Measurements from ENCODE around the gene SCUBE1. TPM values are rescaled to one million over a fixed set of nuclear protein-coding genes. Genes with fewer than 3 reads are reported as not detected.

The SCUBE1 gene
- not detected for total RNA-seq

GRCh38 chr22:43343262-43343669, at the start of gene SCUBE1:
Gene SCUBE1 (minus strand): TSS chr22:43343372. CDS start chr22:43343261, 111 bp downstream.
- H3K4me3 Mint-ChIP-seq = no peak within 1 kb of the TSS
- H3K27ac Mint-ChIP-seq = no peak within 1 kb of the TSS
- CTCF ChIA-PET = interaction anchor here (0.8 to 1.0 kb wide), 2 partner anchors 69 to 112 kb away, joined by 4 read pairs; no protein-coding TSS in a partner anchor
- no peaks in the 10 kb centered on the region for H3K9me3 Mint-ChIP-seq
- no peaks in the 10 kb centered on the region for H3K36me3 Mint-ChIP-seq
- H3K4me1 Mint-ChIP-seq (ENCODE audit: low read depth) = peaks cover 12% of the 10 kb centered on the region
- intact Hi-C loops (cut with micrococcal nuclease) = no loop called here
- POLR2A ChIA-PET = no interaction called here
- peaks cover 48% of the 10 kb centered on the region for H3K27me3 Mint-ChIP-seq
- DNase-seq = peak; percentile 52

DNA sequence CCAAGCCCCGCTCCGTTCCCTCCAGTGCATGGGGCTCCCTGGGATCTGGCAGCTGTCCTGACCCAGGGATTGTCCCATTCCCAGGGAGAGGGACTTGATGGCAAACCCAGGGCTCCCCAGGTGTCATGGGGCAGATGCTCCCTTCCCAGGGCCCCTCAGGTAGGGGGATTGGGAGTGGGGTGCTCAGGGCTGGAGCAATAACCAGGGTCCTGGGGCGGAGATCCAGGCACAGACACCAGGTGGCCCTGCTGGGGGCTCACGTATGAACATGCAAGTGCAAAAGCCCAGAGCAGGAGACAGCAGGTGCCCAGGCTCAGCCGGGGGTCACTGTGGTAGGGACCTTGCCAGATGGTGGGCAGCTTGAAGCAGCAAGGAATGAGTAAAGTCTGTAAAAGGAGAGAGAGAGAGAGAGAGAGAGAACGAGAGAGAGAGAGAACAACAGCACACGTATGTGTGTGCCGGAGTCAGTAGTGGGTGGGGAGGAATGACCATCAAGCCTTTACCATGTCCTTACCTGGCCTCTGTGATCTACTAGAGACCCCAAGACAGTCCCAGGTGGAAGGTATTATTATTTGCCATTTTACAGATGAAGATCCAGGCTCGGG, 49.3 kb upstream of the SCUBE1 start:
- H3K4me1 Mint-ChIP-seq (ENCODE audit: low read depth) = no peaks in the 10 kb centered on the region
- ChIA-PET POLR2A (no interaction called here), CTCF (no interaction called here)

GRCh38 chr22:43391306-43391705, 48.1 kb upstream of the SCUBE1 start:
- Mint-ChIP-seq H3K4me1 (ENCODE audit: low read depth) (peaks cover 1% of the 10 kb centered on the region), H3K27me3 (peaks cover 14% of the 10 kb centered on the region), H3K36me3 (no peaks in the 10 kb centered on the region), H3K4me3 (no peak overlapping the region), H3K27ac (no peak overlapping the region), H3K9me3 (no peaks in the 10 kb centered on the region)
- ChIA-PET POLR2A (no interaction called here), CTCF (no interaction called here)
- intact Hi-C loops (cut with micrococcal nuclease) = no loop called here
- DNase-seq = no peak

More for the DNA sequence above, 49.3 kb upstream of the SCUBE1 start:
- intact Hi-C loops (cut with micrococcal nuclease) = no loop called here
- DNase-seq = no peak
- Mint-ChIP-seq H3K36me3 (no peaks in the 10 kb centered on the region), H3K4me3 (no peak overlapping the region), H3K27ac (no peak overlapping the region), H3K27me3 (peaks cover 11% of the 10 kb centered on the region), H3K9me3 (no peaks in the 10 kb centered on the region)

DNA sequence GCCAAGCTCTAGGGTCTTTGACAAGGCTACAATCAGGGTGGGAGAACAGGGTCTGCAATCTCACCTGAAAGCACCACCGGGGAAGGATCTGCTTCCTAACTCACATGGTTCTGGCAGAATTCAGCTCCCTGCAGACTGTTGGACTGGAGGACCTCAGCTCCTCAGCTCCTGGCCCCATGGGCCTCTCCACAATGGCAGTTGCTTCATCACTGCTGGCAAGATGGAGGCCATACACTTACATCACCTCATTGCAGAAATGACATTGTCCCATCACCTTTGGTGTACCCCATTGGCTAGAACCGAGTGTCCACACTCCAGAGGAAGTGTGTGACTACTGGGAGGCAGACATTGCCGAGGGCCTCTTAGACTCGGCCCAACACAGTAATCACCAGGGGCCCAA, 47.7 kb upstream of the SCUBE1 start:
- Mint-ChIP-seq H3K4me3 (no peak overlapping the region), H3K4me1 (ENCODE audit: low read depth) (peaks cover 4% of the 10 kb centered on the region), H3K27me3 (peaks cover 14% of the 10 kb centered on the region), H3K27ac (no peak overlapping the region), H3K36me3 (no peaks in the 10 kb centered on the region), H3K9me3 (no peaks in the 10 kb centered on the region)
- POLR2A ChIA-PET = no interaction called here
- intact Hi-C loops (cut with micrococcal nuclease) = no loop called here
- CTCF ChIA-PET = no interaction called here
- DNase-seq = no peak

DNA sequence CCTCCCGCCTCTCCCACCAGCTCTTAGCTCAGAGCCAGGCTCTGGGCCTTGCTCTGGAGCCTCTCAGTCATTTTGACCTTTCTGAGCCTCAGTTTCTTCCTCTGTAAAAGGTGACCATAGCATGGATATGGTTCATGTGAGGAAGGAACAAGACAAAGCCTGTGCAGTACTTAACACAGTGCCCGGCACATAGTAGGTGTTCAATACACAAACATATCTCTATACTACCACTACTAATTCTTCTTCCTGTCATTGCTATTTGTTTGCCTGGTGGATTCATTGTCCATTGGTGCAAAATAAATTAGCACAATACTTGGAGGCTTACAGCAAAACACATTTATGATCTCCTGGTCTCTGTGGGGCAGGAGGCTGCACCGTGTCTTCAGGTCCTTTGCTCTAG, 47.0 kb upstream of the SCUBE1 start:
- H3K36me3 Mint-ChIP-seq = no peaks in the 10 kb centered on the region
- intact Hi-C loops (cut with micrococcal nuclease) = no loop called here
- H3K27me3 Mint-ChIP-seq = peaks cover 14% of the 10 kb centered on the region
- no peak for DNase-seq
- ChIA-PET CTCF (interaction anchor here (1.0 to 8.1 kb wide), 4 partner anchors 12 to 159 kb away, joined by 3 to 41 read pairs (median 4); no protein-coding TSS in a partner anchor), POLR2A (no interaction called here)
- no peak overlapping the region for H3K4me3 Mint-ChIP-seq
- H3K9me3 Mint-ChIP-seq = no peaks in the 10 kb centered on the region
- no peak overlapping the region for H3K27ac Mint-ChIP-seq
- peaks cover 6% of the 10 kb centered on the region for H3K4me1 Mint-ChIP-seq (ENCODE audit: low read depth)

- no peak for DNase-seq
- peaks cover 6% of the 10 kb centered on the region for H3K4me1 Mint-ChIP-seq (ENCODE audit: low read depth)
- H3K9me3 Mint-ChIP-seq = no peaks in the 10 kb centered on the region
- POLR2A ChIA-PET = no interaction called here
- CTCF ChIA-PET = interaction anchor here (1.0 to 8.1 kb wide), 6 partner anchors 11 to 158 kb away, joined by 3 to 41 read pairs (median 4); no protein-coding TSS in a partner anchor
- no peak overlapping the region for H3K4me3 Mint-ChIP-seq
- no peaks in the 10 kb centered on the region for H3K36me3 Mint-ChIP-seq
- H3K27ac Mint-ChIP-seq = no peak overlapping the region
- intact Hi-C loops (cut with micrococcal nuclease) = no loop called here
- peaks cover 14% of the 10 kb centered on the region for H3K27me3 Mint-ChIP-seq
Observed at GRCh38 chr22:43389227-43389836, 46.2 kb upstream of the SCUBE1 start.

- peak; percentile 79 for DNase-seq
- no peak overlapping the region for H3K27ac Mint-ChIP-seq
- intact Hi-C loops (cut with micrococcal nuclease) = no loop called here
- peaks cover 6% of the 10 kb centered on the region for H3K4me1 Mint-ChIP-seq (ENCODE audit: low read depth)
- no peaks in the 10 kb centered on the region for H3K36me3 Mint-ChIP-seq
- H3K9me3 Mint-ChIP-seq = no peaks in the 10 kb centered on the region
- H3K4me3 Mint-ChIP-seq = no peak overlapping the region
- POLR2A ChIA-PET = no interaction called here
- CTCF ChIA-PET = interaction anchor here (1.1 to 8.1 kb wide), 5 partner anchors 27 to 157 kb away, joined by 3 to 41 read pairs (median 4); no protein-coding TSS in a partner anchor
- H3K27me3 Mint-ChIP-seq = peaks cover 11% of the 10 kb centered on the region
Observed at GRCh38 chr22:43388420-43388851, 45.3 kb upstream of the SCUBE1 start.

DNA sequence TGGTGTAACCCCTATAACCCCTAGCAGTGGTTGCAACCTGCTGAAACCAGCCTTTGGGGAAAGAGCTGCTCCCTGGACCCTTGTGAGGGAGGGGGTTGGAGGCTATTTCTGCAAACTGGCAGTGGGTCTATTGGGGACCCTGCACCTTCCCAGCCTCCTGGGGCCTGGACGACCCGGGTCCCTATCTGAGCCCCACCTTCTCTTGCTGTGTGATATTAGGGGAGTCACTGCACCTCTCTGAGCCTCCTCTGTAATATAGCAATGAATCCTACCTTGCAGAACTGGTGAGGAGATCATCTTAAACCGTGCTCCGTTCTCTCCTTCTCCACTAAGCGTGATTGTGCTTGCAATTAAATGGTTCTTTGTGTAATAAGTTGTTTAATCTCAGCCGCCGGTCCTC, 44.6 kb upstream of the SCUBE1 start:
- DNase-seq = no peak
- Mint-ChIP-seq H3K36me3 (no peaks in the 10 kb centered on the region), H3K27ac (no peak overlapping the region), H3K9me3 (no peaks in the 10 kb centered on the region), H3K4me3 (no peak overlapping the region), H3K27me3 (peaks cover 11% of the 10 kb centered on the region), H3K4me1 (ENCODE audit: low read depth) (peaks cover 6% of the 10 kb centered on the region)
- CTCF ChIA-PET = interaction anchor here (1.1 to 8.1 kb wide), 5 partner anchors 100 to 156 kb away, joined by 3 to 41 read pairs (median 10); no protein-coding TSS in a partner anchor
- POLR2A ChIA-PET = no interaction called here
- intact Hi-C loops (cut with micrococcal nuclease) = no loop called here

DNA sequence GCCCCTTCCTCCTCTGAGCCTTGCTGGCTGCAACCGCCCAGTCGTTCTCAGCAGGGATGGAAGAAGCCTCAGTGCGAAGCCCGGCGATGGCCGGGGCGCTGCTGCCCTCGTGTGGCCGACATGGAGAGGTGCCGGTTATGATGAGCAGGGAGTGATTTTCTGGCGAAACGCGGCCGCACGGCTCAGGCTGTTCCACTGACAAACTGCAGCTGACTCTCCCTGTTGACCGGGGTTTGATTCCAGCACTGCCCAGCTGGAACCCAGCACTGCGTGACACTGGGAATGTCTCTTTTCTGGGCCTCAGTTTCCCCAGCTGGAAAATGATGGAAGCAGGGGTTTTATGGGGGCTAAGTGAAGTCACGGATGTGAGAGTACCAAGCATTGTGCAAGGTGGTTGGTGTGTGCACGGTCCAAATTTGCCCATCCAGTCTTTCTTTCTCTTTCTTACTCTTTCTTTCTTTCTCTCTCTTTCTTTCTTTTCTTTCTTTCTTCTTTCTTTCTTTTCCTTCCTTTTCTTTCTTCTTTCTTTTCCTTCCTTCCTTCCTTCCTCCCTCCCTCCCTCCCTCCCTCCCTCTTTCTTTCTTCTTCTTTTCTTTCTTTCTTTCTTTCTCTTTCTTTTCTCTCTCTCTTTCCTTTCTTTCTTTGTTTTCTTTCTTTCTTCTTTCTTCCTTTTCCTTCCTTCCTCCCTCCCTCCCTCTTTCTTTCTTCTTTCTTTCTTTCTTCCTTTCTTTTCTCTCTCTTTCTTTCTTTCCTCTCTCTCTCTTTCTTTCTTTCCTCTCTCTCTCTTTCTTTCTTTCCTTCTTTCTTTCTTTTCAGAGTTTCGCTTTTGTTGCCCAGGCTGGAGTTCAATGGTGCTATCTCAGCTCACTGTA, 42.8 kb upstream of the SCUBE1 start:
- no peaks in the 10 kb centered on the region for H3K9me3 Mint-ChIP-seq
- no peak overlapping the region for H3K4me3 Mint-ChIP-seq
- DNase-seq = peak; percentile 80
- no peak overlapping the region for H3K27ac Mint-ChIP-seq
- peaks cover 6% of the 10 kb centered on the region for H3K4me1 Mint-ChIP-seq (ENCODE audit: low read depth)
- intact Hi-C loops (cut with micrococcal nuclease) = loop anchor here (1.0 kb wide), 2 partner anchors 112 to 155 kb away; no protein-coding TSS in a partner anchor
- no peaks in the 10 kb centered on the region for H3K36me3 Mint-ChIP-seq
- H3K27me3 Mint-ChIP-seq = peaks cover 11% of the 10 kb centered on the region
- POLR2A ChIA-PET = no interaction called here
- CTCF ChIA-PET = interaction anchor here (0.6 to 8.1 kb wide), 19 partner anchors 12 to 560 kb away, joined by 3 to 41 read pairs (median 3); no protein-coding TSS in a partner anchor

DNA sequence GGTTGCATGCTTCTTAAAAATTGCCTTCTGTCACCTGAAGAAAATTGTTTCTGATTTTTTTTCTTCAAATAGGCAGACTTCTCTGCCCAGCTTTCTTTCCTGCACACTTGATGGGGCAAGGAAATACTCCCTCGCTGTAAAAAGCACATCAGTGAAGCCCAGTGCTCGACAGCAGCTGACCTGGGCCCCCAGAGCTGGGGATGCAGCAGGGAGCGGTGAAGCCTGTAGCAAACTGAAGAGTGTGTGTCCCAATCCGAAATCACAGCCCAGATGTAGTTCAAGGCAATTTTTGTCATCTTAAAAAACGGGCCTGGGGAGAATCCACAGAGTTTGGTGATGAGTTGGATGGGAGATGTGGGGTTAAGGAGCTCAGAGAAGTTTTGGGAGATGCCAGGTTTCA, 41.7 kb upstream of the SCUBE1 start:
- Mint-ChIP-seq H3K4me1 (ENCODE audit: low read depth) (peaks cover 6% of the 10 kb centered on the region), H3K27ac (no peak overlapping the region), H3K36me3 (no peaks in the 10 kb centered on the region), H3K27me3 (peaks cover 11% of the 10 kb centered on the region), H3K4me3 (no peak overlapping the region), H3K9me3 (no peaks in the 10 kb centered on the region)
- POLR2A ChIA-PET = no interaction called here
- no peak for DNase-seq
- intact Hi-C loops (cut with micrococcal nuclease) = loop anchor here (1.0 kb wide), 2 partner anchors 111 to 154 kb away; no protein-coding TSS in a partner anchor
- CTCF ChIA-PET = interaction anchor here (0.7 to 8.1 kb wide), 10 partner anchors 10 to 561 kb away, joined by 3 to 41 read pairs (median 4); no protein-coding TSS in a partner anchor

- intact Hi-C loops (cut with micrococcal nuclease) = no loop called here
- Mint-ChIP-seq H3K9me3 (no peaks in the 10 kb centered on the region), H3K4me3 (no peak overlapping the region), H3K36me3 (no peaks in the 10 kb centered on the region), H3K27me3 (peaks cover 9% of the 10 kb centered on the region), H3K27ac (no peak overlapping the region), H3K4me1 (ENCODE audit: low read depth) (peaks cover 15% of the 10 kb centered on the region)
- DNase-seq = no peak
- CTCF ChIA-PET = interaction anchor here (1.0 to 1.5 kb wide), 3 partner anchors 36 to 150 kb away, joined by 4 to 6 read pairs (median 5); no protein-coding TSS in a partner anchor
- POLR2A ChIA-PET = no interaction called here
Observed at GRCh38 chr22:43381693-43382092, 38.5 kb upstream of the SCUBE1 start.
